Activated CD8-positive, alpha-beta memory T cell treated with anti-CD3 and anti-CD28 coated beads, Interleukin-2, amount 10 ng/mL, durations not matched to agents 7 days and 5 days (primary cell): Measurements from ENCODE around the gene BUB1. TPM values are rescaled to one million over a fixed set of nuclear protein-coding genes. Genes with fewer than 3 reads are reported as not detected.
A peak's percentile ranks its signal among the peaks of the same experiment; 100 is the strongest.

Source experiments
- ATAC-seq: fragments of 150-1000 bp; cut with Tn5 transposase; one replicate; pipeline ENCODE4 v1.10.0; 2021; ENCODE audit warnings: moderate library complexity
- CTCF ChIA-PET: fragments of 350-600 bp; sonication (Branson Sonifier 250); formaldehyde crosslinking; loops from one replicate; lab custom pipeline; 2021; ENCODE audit warnings: antibody characterized with exemption; lab: Charles Lee
- DNase-seq: peaks from one replicate; pipeline ENCODE4 v3.0.0-alpha.2; 2020
- H3K27ac Mint-ChIP-seq: one replicate; pipeline ENCODE4 v1.8.0; 2021; ENCODE audit warnings: mild to moderate bottlenecking, mixed read lengths
- H3K27me3 Mint-ChIP-seq: one replicate; pipeline ENCODE4 v1.8.0; 2021; ENCODE audit warnings: mixed read lengths
- H3K36me3 Mint-ChIP-seq: one replicate; pipeline ENCODE4 v1.8.0; 2021; ENCODE audit warnings: mild to moderate bottlenecking, mixed read lengths
- H3K4me1 Mint-ChIP-seq: one replicate; pipeline ENCODE4 v1.8.0; 2021; ENCODE audit warnings: mixed read lengths
- H3K4me3 Mint-ChIP-seq: one replicate; pipeline ENCODE4 v1.8.0; 2021; ENCODE audit warnings: mild to moderate bottlenecking, moderate library complexity, mixed read lengths
- H3K9me3 Mint-ChIP-seq: one replicate; pipeline ENCODE4 v1.8.0; 2022; ENCODE audit warnings: low read depth, mixed read lengths
- total RNA-seq, 2 experiments: library from RNA; stranded (reverse); gene quantifications; one replicate each; pipeline ENCODE4 v1.2.3, GENCODE V29; 2021

The BUB1 gene
- total RNA-seq, 2 experiments from 2014 or later = 126 to 153 TPM

- Mint-ChIP-seq H3K27me3 (peaks cover 10% of the 10 kb centered on the region), H3K27ac (no peak overlapping the region), H3K9me3 (no peaks in the 10 kb centered on the region), H3K4me1 (peaks cover 30% of the 10 kb centered on the region), H3K36me3 (peaks cover 11% of the 10 kb centered on the region), H3K4me3 (no peak overlapping the region)
- CTCF ChIA-PET = interaction anchor here (0.7 kb wide), 1 partner anchor 17 kb away, joined by 3 read pairs; no protein-coding TSS in a partner anchor
- no peak for ATAC-seq
- DNase-seq = no peak
These were observed 2.8 kb upstream of the BUB1 start for GRCh38 chr2:110680709-110681108.

GRCh38 chr2:110679865-110680264 lies 2.0 kb upstream of the BUB1 start:
- Mint-ChIP-seq H3K9me3 (no peaks in the 10 kb centered on the region), H3K4me1 (peaks cover 36% of the 10 kb centered on the region), H3K27me3 (peaks cover 6% of the 10 kb centered on the region), H3K4me3 (no peak overlapping the region), H3K27ac (no peak overlapping the region), H3K36me3 (peaks cover 16% of the 10 kb centered on the region)
- ATAC-seq = no peak
- CTCF ChIA-PET = interaction anchor here (1.1 to 3.2 kb wide), 2 partner anchors 69 to 76 kb away, joined by 7 to 15 read pairs; no protein-coding TSS in a partner anchor
- no peak for DNase-seq

GRCh38 chr2:110679337-110679707 lies 1.5 kb upstream of the BUB1 start:
- no peak for ATAC-seq
- CTCF ChIA-PET = interaction anchor here (1.1 to 3.2 kb wide), 3 partner anchors 8 to 76 kb away, joined by 3 to 15 read pairs (median 7); no protein-coding TSS in a partner anchor

GRCh38 chr2:110678457-110679336 lies 834 bp upstream of the BUB1 start:
- CTCF ChIA-PET = interaction anchor here (1.1 to 3.2 kb wide), 7 partner anchors 9 to 180 kb away, joined by 3 to 15 read pairs (median 4); no protein-coding TSS in a partner anchor
- Mint-ChIP-seq H3K9me3 (no peaks in the 10 kb centered on the region), H3K27ac (peak overlapping the region; percentile 97), H3K4me3 (peak overlapping the region; percentile 85), H3K36me3 (peaks cover 22% of the 10 kb centered on the region), H3K27me3 (peaks cover 3% of the 10 kb centered on the region), H3K4me1 (peaks cover 42% of the 10 kb centered on the region)
- peak; percentile 3 for ATAC-seq
- peak; percentile 47 for DNase-seq

More at GRCh38 chr2:110679337-110679707, 1.5 kb upstream of the BUB1 start:
- DNase-seq = no peak
- peaks cover 21% of the 10 kb centered on the region for H3K36me3 Mint-ChIP-seq
- no peak overlapping the region for H3K4me3 Mint-ChIP-seq
- H3K4me1 Mint-ChIP-seq = peaks cover 42% of the 10 kb centered on the region
- peak overlapping the region; percentile 97 for H3K27ac Mint-ChIP-seq
- no peaks in the 10 kb centered on the region for H3K9me3 Mint-ChIP-seq
- H3K27me3 Mint-ChIP-seq = peaks cover 3% of the 10 kb centered on the region

- Mint-ChIP-seq H3K27ac (peak overlapping the region; percentile 90), H3K27me3 (no peaks in the 10 kb centered on the region), H3K4me3 (peak overlapping the region; percentile 85), H3K36me3 (peaks cover 35% of the 10 kb centered on the region), H3K4me1 (peaks cover 51% of the 10 kb centered on the region), H3K9me3 (no peaks in the 10 kb centered on the region)
- CTCF ChIA-PET = interaction anchor here (1.1 to 3.2 kb wide), 3 partner anchors 72 to 464 kb away, joined by 3 to 15 read pairs (median 8); partner anchors contain the start of gene MTLN
- no peak for ATAC-seq
- DNase-seq = no peak
These were observed 783 bp downstream of the BUB1 start for GRCh38 chr2:110677080-110677479.

GRCh38 chr2:110675679-110676078 lies 2.2 kb downstream of the BUB1 start:
- peaks cover 47% of the 10 kb centered on the region for H3K36me3 Mint-ChIP-seq
- CTCF ChIA-PET = interaction anchor here (1.4 to 2.3 kb wide), 2 partner anchors 73 to 79 kb away, joined by 5 to 14 read pairs; no protein-coding TSS in a partner anchor
- H3K4me3 Mint-ChIP-seq = peak overlapping the region; percentile 85
- peaks cover 54% of the 10 kb centered on the region for H3K4me1 Mint-ChIP-seq
- no peaks in the 10 kb centered on the region for H3K9me3 Mint-ChIP-seq
- no peak for ATAC-seq
- no peak for DNase-seq
- peak overlapping the region; percentile 77 for H3K27ac Mint-ChIP-seq
- H3K27me3 Mint-ChIP-seq = no peaks in the 10 kb centered on the region

- CTCF ChIA-PET = interaction anchor here (0.8 to 2.3 kb wide), 4 partner anchors 19 to 80 kb away, joined by 3 to 14 read pairs (median 4); no protein-coding TSS in a partner anchor
- DNase-seq = peak; percentile 80
- H3K27ac Mint-ChIP-seq = peak overlapping the region; percentile 83
- ATAC-seq = peak; percentile 64
- H3K4me1 Mint-ChIP-seq = peaks cover 54% of the 10 kb centered on the region
- peak overlapping the region; percentile 70 for H3K4me3 Mint-ChIP-seq
- no peaks in the 10 kb centered on the region for H3K27me3 Mint-ChIP-seq
- peaks cover 50% of the 10 kb centered on the region for H3K36me3 Mint-ChIP-seq
- H3K9me3 Mint-ChIP-seq = no peaks in the 10 kb centered on the region
These were observed 3.0 kb downstream of the BUB1 start for GRCh38 chr2:110674620-110675555.

- no peak overlapping the region for H3K4me3 Mint-ChIP-seq
- no peaks in the 10 kb centered on the region for H3K9me3 Mint-ChIP-seq
- CTCF ChIA-PET = interaction anchor here (1.1 kb wide), 1 partner anchor 82 kb away, joined by 4 read pairs; no protein-coding TSS in a partner anchor
- peaks cover 65% of the 10 kb centered on the region for H3K36me3 Mint-ChIP-seq
- no peaks in the 10 kb centered on the region for H3K27me3 Mint-ChIP-seq
- peak overlapping the region; percentile 7 for H3K27ac Mint-ChIP-seq
- no peak for DNase-seq
- ATAC-seq = no peak
- H3K4me1 Mint-ChIP-seq = peaks cover 50% of the 10 kb centered on the region
These were observed 4.7 kb downstream of the BUB1 start for GRCh38 chr2:110673201-110673600.

- no peaks in the 10 kb centered on the region for H3K27me3 Mint-ChIP-seq
- CTCF ChIA-PET = no interaction called here
- H3K4me3 Mint-ChIP-seq = no peak overlapping the region
- DNase-seq = no peak
- no peak overlapping the region for H3K27ac Mint-ChIP-seq
- no peaks in the 10 kb centered on the region for H3K9me3 Mint-ChIP-seq
- no peak for ATAC-seq
- peaks cover 72% of the 10 kb centered on the region for H3K36me3 Mint-ChIP-seq
- H3K4me1 Mint-ChIP-seq = peaks cover 38% of the 10 kb centered on the region
These were observed 7.0 kb downstream of the BUB1 start for GRCh38 chr2:110670826-110671225.

GRCh38 chr2:110669079-110669478 lies 8.8 kb downstream of the BUB1 start:
- DNase-seq (no peak), ATAC-seq (no peak)
- Mint-ChIP-seq H3K36me3 (peaks cover 74% of the 10 kb centered on the region), H3K27me3 (no peaks in the 10 kb centered on the region), H3K4me1 (peaks cover 33% of the 10 kb centered on the region), H3K9me3 (no peaks in the 10 kb centered on the region), H3K4me3 (no peak overlapping the region), H3K27ac (no peak overlapping the region)
- CTCF ChIA-PET = interaction anchor here (1.3 kb wide), 1 partner anchor 18 kb away, joined by 5 read pairs; no protein-coding TSS in a partner anchor

GRCh38 chr2:110667071-110667470 lies 10.8 kb downstream of the BUB1 start:
- ATAC-seq = no peak
- CTCF ChIA-PET = interaction anchor here (1.2 to 1.4 kb wide), 3 partner anchors 11 to 23 kb away, joined by 3 read pairs; partner anchors contain the start of gene BUB1
- Mint-ChIP-seq H3K9me3 (no peaks in the 10 kb centered on the region), H3K4me3 (no peak overlapping the region), H3K27me3 (no peaks in the 10 kb centered on the region), H3K4me1 (peaks cover 25% of the 10 kb centered on the region), H3K36me3 (peaks cover 71% of the 10 kb centered on the region), H3K27ac (no peak overlapping the region)
- DNase-seq = no peak

- ATAC-seq (no peak), DNase-seq (no peak)
- CTCF ChIA-PET = no interaction called here
- Mint-ChIP-seq H3K4me3 (no peak overlapping the region), H3K27me3 (no peaks in the 10 kb centered on the region), H3K4me1 (peaks cover 20% of the 10 kb centered on the region), H3K9me3 (no peaks in the 10 kb centered on the region), H3K27ac (no peak overlapping the region), H3K36me3 (peaks cover 73% of the 10 kb centered on the region)
These were observed 13.7 kb downstream of the BUB1 start for GRCh38 chr2:110664135-110664534.
